HG02981 (cell line): Measurements from ENCODE around the gene DUSP23.

ENCODE experiments used
- ATAC-seq: cut with Tn5 transposase; IDR thresholded peaks from one replicate; pipeline ENCODE4 v1.9.1; 2021; ENCODE audit warnings: mild to moderate bottlenecking, moderate library complexity; ENCODE audit not compliant: unreplicated experiment

The DUSP23 gene

DNA sequence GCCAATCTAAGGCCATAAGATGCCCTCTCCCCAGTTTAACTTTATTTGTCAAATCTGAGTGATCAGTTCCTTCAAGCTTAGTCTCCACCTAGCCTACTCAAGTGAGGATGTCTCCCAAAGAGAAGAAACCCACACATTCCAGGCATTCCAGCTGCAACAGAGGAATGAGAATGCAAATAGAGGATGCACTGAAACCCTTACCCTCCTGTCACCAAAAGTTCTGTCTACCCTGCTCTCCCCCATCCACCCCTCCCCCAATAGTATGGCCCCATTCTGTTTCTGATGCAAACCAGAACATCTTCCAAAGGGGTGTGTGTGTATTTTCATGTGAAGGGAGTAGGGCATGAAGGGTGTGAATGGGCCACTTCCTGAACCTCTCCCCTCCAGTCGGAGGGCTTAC lies 3.0 kb downstream of the DUSP23 start:
- no peak for ATAC-seq

DNA sequence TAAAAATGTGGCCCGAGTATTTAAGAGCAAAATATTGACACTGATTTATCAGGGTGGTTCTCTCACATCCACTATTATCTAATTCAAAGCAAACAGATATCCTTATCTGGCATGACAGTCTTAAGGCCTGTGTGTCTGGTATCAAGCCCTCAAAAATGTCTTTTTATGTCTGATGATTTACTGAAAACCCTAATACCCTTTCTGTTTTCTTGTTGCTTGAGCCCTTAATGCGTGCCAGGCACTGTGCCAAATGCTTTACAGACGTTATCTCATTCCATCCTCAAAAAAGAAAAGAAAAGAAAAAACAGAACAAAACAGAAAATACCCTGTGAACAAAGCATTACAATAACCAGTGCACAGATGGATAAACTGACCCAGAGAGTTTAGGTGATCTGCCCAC lies 5.7 kb downstream of the DUSP23 start:
- ATAC-seq = no peak

DNA sequence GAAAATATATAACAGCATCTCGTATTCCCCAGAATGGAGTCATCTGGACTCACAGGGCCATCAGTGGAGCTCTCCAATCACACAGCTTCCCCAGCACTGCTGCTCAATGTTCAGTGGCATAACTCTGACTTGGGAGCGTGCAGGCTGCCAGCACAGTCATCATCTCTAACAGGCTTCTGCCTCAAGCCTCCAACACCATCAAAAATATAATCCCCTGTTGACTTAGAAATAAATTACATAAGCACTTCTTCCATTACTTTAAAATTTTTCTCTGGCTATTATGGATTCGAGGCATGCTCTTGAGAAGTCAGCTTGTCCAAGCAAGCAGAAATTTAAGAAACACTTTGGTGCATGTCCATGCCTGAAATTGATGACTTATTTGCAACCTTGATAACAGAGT lies 6.2 kb downstream of the DUSP23 start:
- ATAC-seq = no peak

DNA sequence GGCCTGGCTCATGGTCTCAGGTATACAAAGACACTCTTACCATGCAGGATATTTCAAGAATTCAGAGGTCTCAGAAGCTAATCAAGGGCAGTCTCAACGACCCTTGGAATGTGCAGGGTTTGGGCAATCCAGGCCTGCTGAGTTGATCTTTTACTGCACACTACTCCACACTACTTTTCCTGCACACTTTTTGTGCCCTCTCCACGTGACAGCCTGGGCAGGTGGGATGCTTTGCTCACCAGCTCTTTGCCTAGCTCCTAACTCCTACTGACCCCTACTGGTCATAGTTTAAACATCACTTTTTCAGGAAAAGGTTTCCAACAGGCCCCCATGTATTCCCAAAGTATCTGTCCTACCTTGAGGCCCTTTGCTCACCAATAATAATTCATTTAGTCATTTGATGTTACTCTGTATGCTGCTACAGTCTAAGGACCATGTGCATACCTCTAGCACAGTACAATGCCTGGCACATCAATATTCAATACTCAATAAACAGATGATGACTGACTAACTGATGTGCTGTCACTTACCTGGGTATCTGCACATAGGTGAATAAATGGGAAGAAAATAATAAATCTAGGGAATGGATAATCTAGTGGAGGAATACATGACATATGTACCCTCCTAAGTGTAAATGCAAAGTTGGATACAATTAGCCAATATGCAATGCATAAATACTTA lies 9.6 kb downstream of the DUSP23 start:
- no peak for ATAC-seq

DNA sequence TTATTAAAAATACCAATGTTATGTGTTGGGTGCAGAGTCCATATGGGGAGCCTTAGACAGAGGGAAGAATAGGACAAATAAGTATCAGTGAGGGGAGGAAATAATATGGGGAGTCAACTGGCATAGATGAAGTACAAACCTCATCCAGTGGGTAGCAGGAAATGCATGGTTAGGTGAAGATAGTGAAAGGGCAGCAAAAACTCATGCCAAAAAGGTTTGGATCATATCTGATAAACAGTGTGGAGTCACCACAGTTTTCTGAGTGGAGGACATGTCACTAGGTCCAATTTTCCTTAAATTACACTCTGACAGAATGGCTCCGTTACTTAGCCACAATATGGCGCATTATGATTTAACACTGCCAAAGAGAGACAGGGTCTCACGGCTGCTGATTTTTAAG lies 10.3 kb downstream of the DUSP23 start:
- ATAC-seq = no peak

DNA sequence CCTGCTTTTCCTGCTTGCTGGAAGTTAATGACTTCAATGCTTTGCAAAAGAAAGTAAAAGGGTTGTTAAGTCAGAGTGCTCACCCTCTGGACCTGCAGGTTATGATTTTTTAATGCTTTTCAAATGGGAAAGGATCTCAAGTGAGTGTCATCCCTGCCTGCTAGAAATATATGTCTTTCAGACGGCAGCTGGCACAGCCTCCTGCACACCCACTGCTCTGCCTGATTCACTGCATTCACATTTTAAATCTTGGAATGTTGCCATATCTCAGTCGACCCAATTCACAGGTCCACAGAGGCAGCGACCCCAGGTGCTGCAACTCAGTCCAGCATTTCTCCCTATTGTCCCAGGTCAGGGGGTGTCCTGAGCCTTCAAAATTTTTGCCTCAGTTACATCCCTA lies 10.7 kb downstream of the DUSP23 start:
- ATAC-seq = no peak

DNA sequence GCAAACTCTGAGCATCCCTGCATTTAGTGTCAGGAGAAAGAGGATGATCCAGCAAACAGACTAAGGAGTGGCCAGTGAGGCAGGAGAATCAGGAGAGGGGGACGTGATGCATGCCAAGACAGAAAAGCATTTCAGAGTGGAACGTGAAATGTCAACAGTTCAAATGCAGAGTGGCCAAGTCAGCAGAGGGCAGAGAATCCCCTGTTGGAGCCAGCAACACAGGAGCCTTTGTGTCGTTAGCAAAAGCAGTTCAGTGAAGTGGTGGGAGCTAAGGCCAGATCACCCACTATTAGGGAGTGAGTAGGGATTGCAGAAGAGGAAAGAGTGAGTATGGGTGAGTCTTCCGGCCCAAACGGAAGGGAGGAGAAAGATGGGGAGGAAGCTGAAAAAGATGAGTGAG lies 14.8 kb downstream of the DUSP23 start:
- no peak for ATAC-seq

DNA sequence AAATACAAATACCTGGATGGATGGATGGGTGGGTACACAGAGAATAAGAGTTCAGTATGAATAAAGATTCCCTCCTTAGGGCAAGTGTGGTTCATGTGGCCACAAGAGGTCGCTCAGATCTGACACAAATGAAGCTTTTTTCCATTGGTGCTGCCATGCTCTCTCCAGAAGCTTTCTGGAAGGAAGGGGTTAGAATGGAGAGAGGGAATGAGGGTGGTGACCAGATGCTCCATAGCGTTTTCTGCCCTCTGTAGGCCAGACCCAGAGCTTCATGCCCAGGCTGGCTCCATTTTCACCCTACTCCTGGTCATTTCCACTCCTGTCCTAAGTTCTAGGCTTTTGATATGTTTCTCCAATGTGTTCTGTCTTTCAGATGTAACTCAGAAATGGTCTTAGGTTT lies 18.1 kb downstream of the DUSP23 start:
- ATAC-seq = no peak

DNA sequence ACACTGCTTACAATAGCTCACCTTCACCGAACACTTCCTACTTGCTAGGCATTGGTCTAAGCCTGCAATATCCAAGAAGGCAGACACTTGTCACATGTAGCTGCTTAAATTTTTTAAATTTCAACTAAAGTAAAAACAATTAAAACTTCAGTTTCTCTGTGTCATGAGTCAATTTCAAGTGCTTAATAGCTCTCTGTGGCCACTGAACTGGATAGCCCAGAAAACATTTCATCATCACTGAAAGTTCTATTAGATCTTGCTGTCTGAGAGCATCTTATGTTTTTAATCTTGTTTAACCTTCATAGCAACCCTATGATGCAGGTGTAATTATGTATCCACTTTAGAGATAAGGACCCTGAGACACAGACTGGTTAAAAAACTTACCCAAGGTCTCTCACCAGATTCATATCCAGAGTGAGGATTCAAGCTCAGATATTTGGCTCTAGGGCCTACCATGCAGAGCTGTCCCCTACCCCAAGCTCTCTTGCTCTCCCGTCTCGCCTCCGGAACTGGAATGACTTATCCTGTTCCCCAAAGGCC lies 18.8 kb downstream of the DUSP23 start:
- ATAC-seq = no peak

DNA sequence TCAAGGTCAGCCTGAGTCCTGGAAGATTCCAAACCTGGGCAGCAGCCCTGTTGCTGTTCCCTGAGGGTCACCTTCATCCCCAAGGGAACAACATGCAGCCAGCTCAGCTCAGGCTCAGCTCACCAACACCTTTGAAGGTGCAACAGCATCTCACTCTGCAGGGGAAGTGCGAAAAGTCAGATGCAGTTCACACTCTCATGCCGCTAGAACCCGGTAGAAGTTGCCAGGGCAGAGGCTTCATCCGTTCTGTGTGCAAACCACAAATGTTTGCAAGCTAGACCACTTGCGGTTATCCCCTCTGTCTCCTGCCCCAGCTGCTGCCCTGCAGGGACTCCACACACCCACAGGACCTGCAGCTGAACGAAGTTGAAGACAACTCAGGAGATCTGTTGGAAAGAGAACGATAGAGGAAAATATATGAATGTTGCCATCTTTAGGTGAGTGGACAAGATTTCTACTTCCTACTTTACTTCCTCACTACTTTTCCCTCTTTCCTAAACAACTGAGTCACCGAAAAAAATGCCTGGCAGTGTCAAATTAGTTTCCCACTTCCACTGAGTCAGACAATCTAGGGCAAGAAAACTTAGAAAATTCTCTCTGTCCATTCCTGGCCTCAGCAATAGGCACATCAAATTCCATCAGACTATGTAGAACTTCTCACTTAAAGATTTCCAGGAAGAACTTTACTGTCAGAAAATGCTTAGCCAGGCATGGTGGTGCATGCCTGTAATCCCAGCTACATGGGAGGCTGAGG lies 19.6 kb downstream of the DUSP23 start:
- peak; percentile 45 for ATAC-seq

DNA sequence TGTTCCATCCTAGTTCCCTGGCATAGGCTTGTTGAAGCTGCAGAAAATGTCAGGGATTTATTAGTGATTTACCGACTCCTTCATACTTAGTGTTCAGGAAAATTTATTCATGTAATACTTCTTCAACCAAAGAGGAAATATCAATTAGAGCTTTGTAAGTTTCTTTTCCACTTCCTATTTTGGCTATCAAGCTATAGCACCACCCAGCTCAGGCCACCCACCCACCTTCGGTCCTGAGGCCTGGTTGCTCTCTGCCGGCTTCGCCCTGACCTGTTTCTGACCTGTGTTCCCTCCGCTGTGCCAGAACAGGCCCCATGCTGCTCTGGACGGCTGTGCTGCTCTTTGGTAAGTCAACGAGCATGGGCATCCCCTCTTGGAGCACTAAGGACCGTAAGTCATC lies 21.3 kb downstream of the DUSP23 start, which contains the start of gene FCRL6:
Gene FCRL6, plus strand, starts transcription at position 250 of the 400 bp plus-strand sequence. Its CDS starts 65 bp downstream, at position 315.
- no peak for ATAC-seq

DNA sequence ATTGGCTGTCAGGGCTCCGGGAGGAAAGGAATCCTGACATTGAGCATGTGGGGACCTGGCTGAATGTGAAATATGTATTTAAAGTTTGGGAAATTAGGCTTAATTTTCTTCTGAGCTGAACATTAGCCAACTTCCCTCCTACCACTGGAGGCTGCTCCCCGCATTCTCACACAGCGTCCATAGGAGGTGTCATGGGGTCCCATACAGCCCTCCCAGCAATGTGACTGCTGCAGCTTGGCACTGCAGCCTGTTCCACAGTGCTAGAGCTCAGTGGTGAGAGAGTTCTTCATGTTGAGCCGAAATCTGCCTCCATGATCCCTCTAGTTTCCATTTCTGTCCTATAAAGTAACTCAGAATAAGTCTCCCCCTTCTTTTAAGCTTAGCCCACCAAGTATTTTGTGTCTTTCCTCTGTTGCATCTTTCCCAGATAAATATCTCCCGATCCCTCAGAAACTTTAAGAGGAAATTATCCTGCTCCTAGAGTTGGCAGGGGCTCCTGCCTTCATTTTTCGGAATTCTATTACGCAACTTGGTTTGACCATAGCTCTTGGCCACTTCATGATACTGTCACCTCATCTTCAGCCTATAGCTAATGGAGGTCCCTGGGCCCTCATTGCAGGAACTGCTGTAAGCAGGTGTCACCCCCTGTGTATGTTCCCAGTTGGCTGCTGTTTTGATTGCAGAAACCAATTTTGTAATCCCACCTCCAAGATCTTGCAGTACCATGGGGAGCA lies 23.4 kb downstream of the DUSP23 start:
- no peak for ATAC-seq

DNA sequence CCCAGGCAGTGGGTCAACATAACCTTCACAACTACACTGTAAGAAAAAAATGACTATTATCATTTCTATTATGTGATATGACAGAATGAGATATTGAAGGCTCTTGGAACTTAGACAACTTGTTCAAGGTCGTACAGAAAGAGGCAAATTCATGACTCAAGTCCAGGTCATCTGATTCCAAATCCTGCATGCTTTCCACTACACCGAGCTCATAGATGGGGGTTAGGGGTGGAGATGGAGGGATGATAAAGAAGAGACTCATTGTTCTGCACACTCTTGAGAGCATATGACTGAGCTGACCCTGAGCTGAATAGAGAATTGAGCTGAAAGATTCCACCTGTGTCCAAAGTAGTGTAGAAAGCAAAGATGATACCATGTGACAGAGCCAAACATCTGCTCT lies 24.2 kb downstream of the DUSP23 start:
- no peak for ATAC-seq

DNA sequence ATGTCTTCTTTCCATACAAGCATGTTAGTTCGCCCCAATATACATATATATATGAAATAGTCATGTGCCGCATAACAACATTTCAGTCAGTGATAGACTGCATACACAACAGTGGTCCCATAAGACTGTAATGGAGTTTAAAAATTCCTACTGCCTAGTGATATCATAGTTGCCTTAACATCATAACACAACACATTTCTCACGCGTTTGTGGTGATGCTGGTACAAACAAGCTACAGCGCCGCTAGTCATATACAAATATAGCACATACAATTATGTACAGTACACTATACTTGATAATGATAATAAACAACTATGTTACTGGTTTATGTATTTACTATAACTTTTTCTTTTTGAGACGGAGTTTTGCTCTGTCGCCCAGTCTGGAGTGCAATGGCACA lies 35.2 kb downstream of the DUSP23 start:
- ATAC-seq = no peak

DNA sequence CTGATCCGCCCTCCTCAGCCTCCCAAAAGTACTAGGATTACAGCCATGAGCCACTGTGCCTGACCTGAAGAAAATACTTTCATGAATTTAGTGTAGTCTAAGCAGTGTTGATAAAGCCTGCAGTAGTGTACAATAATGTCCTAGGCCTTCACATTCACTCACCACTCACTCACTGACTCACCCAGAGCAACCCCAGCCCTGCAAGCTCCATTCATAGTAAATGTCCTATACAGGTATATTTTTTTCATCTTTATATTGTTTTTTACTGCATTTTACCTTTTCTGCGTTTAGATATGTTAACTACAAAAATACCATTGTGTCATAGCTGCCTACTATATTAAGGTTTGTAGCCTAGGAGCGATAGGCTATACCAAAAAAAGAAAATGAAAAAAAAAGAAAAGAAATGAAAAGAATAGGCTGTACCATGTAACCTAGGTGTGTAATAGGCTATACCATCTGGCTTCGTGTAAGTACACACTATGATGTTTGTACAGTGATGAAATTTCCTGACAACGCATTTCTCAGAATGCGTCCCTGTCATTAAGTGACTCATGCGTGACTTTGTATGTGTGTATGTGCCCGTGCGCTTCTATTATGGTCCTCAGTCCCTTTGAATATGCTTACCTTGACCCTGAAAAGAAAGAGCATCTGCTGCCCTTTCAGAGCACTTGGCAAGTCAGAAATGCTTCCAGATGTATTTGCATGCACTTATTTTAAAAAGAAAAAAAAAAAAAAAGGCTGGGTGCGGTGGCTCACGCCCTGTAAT lies 36.7 kb downstream of the DUSP23 start:
- no peak for ATAC-seq

DNA sequence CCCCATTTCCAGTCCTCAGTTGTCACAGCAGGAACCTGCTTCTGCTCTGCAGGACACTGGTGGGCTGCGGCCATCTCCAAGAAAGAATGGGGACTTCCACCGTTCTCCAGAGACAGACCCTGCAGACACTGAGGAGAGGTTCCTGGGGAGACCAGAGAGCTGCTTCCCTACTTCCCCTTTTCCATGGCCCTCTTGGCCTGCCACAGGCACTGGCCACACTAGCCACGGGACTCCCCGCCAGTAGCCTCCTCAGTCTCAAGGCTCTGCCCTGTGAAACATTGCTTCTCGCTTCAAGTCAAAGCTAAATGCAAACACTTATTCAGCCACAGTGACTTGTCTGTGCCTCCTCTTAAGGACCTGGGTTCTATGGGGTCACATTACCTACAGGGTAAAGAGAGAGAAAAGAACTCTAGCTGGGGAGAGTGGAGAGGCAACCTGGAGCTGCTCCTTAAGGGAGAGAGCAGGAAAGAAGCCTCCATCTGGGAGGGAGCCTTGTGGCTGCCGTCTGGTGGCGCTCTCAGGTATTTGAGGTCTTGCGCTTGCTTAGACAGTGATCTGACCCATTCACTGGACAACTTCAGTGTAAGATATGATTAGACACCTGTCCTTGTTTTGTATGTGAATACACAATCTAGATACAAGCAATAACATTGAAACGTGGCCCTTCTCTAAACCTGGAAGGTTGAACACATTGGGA lies 40.6 kb downstream of the DUSP23 start:
- no peak for ATAC-seq

DNA sequence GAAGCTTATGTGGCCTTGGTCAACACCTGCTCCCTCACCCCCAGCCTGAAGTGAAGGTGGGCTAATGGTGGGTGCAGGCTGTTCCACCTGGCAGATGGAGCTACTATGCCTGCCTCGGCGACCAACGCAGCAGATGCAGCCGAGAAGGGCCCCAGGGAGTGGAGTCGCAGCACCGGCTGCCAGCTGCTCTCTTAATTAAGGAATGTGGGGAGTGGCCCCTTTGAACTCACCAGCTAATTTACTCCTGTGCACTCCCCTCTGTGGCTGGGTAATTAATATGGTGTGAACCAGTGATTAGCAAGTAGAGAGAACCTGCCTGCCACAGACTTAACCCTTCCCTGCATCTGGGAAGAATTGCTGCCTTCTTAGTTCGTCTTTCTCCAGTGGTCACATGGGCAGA lies 42.6 kb downstream of the DUSP23 start:
- no peak for ATAC-seq

DNA sequence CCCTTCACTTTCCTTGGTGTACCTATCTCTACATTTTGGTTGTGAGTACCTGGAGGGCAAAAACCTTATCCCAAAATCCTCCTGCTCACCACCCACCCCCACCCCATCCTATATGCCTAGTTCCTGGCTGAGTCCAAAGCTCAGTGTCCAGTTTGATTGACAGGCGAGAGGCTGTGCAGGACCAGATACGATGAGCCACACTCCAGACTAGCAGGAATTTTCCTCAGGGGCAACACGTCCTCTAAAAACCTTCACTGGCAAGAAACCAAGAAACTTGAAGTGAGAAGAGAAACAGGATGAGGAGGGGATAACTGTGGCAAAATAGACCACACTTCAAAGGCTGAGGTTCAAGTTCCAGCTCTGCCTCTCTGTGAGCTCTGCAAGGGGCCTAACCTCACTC lies 44.8 kb downstream of the DUSP23 start:
- ATAC-seq = no peak

DNA sequence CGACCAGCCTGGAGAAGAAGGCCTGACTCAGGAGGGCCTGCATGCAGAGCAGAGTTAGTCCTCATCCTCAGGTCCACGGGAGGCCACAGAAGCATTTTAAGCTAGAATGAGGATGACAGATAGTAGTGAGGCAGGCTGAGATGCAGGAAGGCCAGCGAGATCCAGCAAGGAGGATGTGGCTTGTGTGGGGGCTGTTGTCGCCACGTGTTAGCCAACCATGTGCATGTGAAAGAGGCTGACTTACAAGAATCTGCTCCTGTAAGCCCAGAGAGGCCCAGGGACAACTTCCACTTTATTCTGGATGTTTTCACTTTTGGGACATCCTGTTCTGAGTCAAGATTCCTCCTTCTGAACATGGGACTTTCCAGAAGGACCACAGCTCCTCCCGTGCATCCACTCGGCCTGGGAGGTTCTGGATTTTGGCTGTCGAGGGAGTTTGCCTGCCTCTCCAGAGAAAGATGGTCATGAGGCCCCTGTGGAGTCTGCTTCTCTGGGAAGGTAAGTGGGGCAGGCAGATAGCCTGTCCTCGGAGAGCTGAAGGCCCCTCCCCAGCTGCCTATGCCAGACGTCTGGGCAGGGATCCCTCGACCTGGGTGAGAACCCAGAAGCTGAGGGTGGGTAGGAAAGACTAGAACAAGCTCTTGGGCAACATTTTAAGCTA lies 45.8 kb downstream of the DUSP23 start, which contains the start of gene SLAMF8:
Gene SLAMF8, plus strand, starts transcription at position 433 of the 661 bp plus-strand sequence. Its CDS starts 26 bp downstream, at position 459.
- ATAC-seq = peak; percentile 45

DNA sequence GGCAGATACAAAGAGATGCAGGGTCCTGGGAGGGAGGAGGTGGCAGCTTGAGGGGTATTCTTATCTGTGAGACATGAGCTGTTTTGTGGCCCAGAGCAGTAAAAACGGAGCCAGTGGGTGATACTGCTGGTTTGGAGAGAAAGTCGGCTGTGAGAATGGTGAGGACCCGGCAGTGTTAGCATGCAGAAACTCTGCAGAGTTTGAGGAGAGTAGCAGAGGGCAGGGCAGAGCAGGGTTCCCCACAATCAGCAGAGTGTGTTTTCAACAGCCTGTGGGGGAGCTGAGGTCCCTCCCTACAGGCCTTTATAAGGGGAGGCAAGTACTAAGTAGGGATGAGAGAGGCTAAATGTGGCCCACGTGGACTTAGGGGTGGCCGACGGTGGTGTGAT lies 46.3 kb downstream of the DUSP23 start:
- ATAC-seq = no peak
